ENCODE data around the gene EPHB6.

- TF ChIP-seq CTCF (IDR thresholded peaks at IDR 0.05; ENCODE audit: insufficient read depth, low read depth, low read length) (no peak), EZH2 (IDR thresholded peaks at IDR 0.05; ENCODE audit: insufficient read depth, low read length) (no peak)
Measured at GRCh38 chr7:142905759-142906158, 50.9 kb downstream of the EPHB6 start.
